Measurements from ENCODE around the gene THTPA.

Gene THTPA

DNA sequence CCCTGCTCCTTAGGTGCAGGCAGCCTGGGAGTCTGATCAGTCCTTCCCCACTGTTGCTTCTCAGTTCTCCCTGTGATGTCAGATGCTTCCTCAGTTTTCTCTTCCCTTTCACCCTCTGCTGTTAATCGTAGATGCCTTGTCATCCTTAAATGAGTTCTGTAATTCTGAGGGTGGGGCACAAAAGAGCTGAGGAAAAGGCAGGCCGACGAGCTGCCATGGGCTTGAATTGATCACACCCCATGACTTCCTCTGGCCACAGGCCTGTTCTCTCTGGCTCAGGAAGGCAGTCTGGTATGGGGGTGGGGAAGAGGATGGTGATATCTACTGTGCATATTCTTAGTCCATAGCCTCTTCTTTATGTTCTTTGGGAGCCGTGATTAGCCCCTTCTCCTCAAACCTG is 16.8 kb downstream of the THTPA start:
- H3K79me1 ChIP-seq (ENCODE audit: low read length) = no peaks in the 10 kb centered on the region
- H3K23ac ChIP-seq (ENCODE audit: low read length) = peak overlapping the region; percentile 7
- H4K8ac ChIP-seq (ENCODE audit: low read depth, low read length) = no peak overlapping the region
- no peak overlapping the region for H3K4ac ChIP-seq (ENCODE audit: low read depth, low read length)
- H3K18ac ChIP-seq (ENCODE audit: low read length) = no peak overlapping the region
- H3K56ac ChIP-seq (ENCODE audit: low read length) = peak overlapping the region; percentile 15
- H3K9ac ChIP-seq (ENCODE audit: low read length) = no peak overlapping the region
- WGBS (ENCODE audit: extremely low coverage, insufficient coverage, low lambda C conversion rate) = no CpG with 5 or more reads among the region's 4 CpGs
- peaks cover 3% of the 10 kb centered on the region for H3K4me1 ChIP-seq (ENCODE audit: control insufficient read depth, low read depth, low read length)
- H3K4me2 ChIP-seq (ENCODE audit: low read length) = no peak overlapping the region
- no peak overlapping the region for H3K27ac ChIP-seq (ENCODE audit: low read depth, low read length)
- H3K27me3 ChIP-seq (ENCODE audit: insufficient read depth, low read length, poor library complexity) = peaks cover 11% of the 10 kb centered on the region
- H3K4me3 ChIP-seq (ENCODE audit: low read length) = no peak overlapping the region
- H2BK15ac ChIP-seq (replicated peaks; ENCODE audit: low read depth) = no peak overlapping the region
- H2BK5ac ChIP-seq (ENCODE audit: low read length) = no peak overlapping the region
- H4K5ac ChIP-seq (ENCODE audit: low read length) = no peak overlapping the region
- no peak overlapping the region for H2AK5ac ChIP-seq (ENCODE audit: low read length)
- H2BK120ac ChIP-seq (ENCODE audit: low read depth, low read length) = no peak overlapping the region
- no peaks in the 10 kb centered on the region for H3K79me2 ChIP-seq (ENCODE audit: control insufficient read depth, insufficient read depth, low read length)
- no peaks in the 10 kb centered on the region for H3K36me3 ChIP-seq (ENCODE audit: control insufficient read depth, insufficient read depth, low read length)
- DNase-seq = no peak

GRCh38 chr14:23573384-23574015 is 17.4 kb downstream of the THTPA start:
- no peak overlapping the region for H3K4me3 ChIP-seq (ENCODE audit: low read length)

DNA sequence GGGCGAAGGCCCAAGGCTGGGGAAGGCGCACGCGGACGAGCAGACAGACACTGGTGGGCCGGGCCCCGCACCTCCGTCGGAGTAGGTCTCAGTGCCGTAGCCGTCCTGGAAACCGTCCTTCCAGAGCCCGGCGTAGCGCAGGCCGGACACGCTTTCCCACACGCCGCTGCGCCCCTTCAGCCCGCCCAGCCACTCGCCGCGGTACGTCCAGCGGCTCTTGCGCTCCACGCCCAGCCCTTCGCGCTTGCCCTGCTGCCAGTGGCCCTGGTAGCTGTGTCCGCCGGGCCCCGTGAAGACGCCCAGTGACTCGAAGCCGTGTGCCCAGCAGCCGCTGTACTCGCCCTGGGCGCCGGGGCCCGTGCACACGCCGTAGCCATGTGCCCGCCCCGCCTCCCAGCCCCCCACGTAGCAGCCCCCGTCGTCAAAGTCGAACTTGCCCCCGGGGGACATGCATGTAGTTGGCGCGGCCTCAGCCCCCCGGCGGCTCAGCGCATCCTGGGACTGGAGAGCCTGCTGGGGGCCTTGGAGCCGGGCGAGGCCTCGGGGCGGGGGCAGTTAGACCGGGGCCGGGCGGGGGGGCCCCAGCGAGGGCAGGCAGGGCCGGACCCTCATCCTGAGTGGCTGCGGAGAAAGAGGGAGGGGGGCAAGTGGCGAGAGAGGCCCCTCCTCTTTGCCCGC is 21.1 kb downstream of the THTPA start:
- no CpG with 5 or more reads among the region's 67 CpGs for WGBS (ENCODE audit: extremely low coverage, insufficient coverage, low lambda C conversion rate)
- Histone ChIP-seq H3K4me3 (ENCODE audit: low read length) (no peak overlapping the region), H3K18ac (ENCODE audit: low read length) (no peak overlapping the region), H3K36me3 (ENCODE audit: control insufficient read depth, insufficient read depth, low read length) (no peaks in the 10 kb centered on the region), H3K56ac (ENCODE audit: low read length) (peak overlapping the region; percentile 76), H2BK5ac (ENCODE audit: low read length) (no peak overlapping the region), H2BK120ac (ENCODE audit: low read depth, low read length) (no peak overlapping the region), H3K4me2 (ENCODE audit: low read length) (peak overlapping the region; percentile 36), H2AK5ac (ENCODE audit: low read length) (no peak overlapping the region), H3K4ac (ENCODE audit: low read depth, low read length) (no peak overlapping the region), H3K79me2 (ENCODE audit: control insufficient read depth, insufficient read depth, low read length) (no peaks in the 10 kb centered on the region), H3K23ac (ENCODE audit: low read length) (no peak overlapping the region), H3K27ac (ENCODE audit: low read depth, low read length) (no peak overlapping the region), H2BK15ac (replicated peaks; ENCODE audit: low read depth) (no peak overlapping the region), H3K27me3 (ENCODE audit: insufficient read depth, low read length, poor library complexity) (peaks cover 11% of the 10 kb centered on the region), H4K5ac (ENCODE audit: low read length) (no peak overlapping the region), H3K79me1 (ENCODE audit: low read length) (no peaks in the 10 kb centered on the region), H3K9ac (ENCODE audit: low read length) (peak overlapping the region; percentile 54), H3K4me1 (ENCODE audit: control insufficient read depth, low read depth, low read length) (no peaks in the 10 kb centered on the region), H4K8ac (ENCODE audit: low read depth, low read length) (no peak overlapping the region)
- DNase-seq = peak; percentile 46

More at GRCh38 chr14:23573384-23574015, 17.4 kb downstream of the THTPA start:
- H2AK5ac ChIP-seq (ENCODE audit: low read length) = no peak overlapping the region
- DNase-seq = no peak
- no peak overlapping the region for H3K23ac ChIP-seq (ENCODE audit: low read length)
- H3K4me2 ChIP-seq (ENCODE audit: low read length) = no peak overlapping the region
- H3K27ac ChIP-seq (ENCODE audit: low read depth, low read length) = no peak overlapping the region
- no peak overlapping the region for H4K8ac ChIP-seq (ENCODE audit: low read depth, low read length)
- no peak overlapping the region for H4K5ac ChIP-seq (ENCODE audit: low read length)
- no peak overlapping the region for H3K4ac ChIP-seq (ENCODE audit: low read depth, low read length)
- H3K18ac ChIP-seq (ENCODE audit: low read length) = no peak overlapping the region
- H3K9ac ChIP-seq (ENCODE audit: low read length) = no peak overlapping the region
- no peak overlapping the region for H2BK5ac ChIP-seq (ENCODE audit: low read length)
- H3K79me1 ChIP-seq (ENCODE audit: low read length) = no peaks in the 10 kb centered on the region
- H3K4me1 ChIP-seq (ENCODE audit: control insufficient read depth, low read depth, low read length) = peaks cover 2% of the 10 kb centered on the region
- H2BK15ac ChIP-seq (replicated peaks; ENCODE audit: low read depth) = no peak overlapping the region
- no peak overlapping the region for H2BK120ac ChIP-seq (ENCODE audit: low read depth, low read length)
- no CpG with 5 or more reads among the region's 5 CpGs for WGBS (ENCODE audit: extremely low coverage, insufficient coverage, low lambda C conversion rate)
- no peak overlapping the region for H3K56ac ChIP-seq (ENCODE audit: low read length)
- H3K27me3 ChIP-seq (ENCODE audit: insufficient read depth, low read length, poor library complexity) = peaks cover 11% of the 10 kb centered on the region
- no peaks in the 10 kb centered on the region for H3K79me2 ChIP-seq (ENCODE audit: control insufficient read depth, insufficient read depth, low read length)
- H3K36me3 ChIP-seq (ENCODE audit: control insufficient read depth, insufficient read depth, low read length) = no peaks in the 10 kb centered on the region

DNA sequence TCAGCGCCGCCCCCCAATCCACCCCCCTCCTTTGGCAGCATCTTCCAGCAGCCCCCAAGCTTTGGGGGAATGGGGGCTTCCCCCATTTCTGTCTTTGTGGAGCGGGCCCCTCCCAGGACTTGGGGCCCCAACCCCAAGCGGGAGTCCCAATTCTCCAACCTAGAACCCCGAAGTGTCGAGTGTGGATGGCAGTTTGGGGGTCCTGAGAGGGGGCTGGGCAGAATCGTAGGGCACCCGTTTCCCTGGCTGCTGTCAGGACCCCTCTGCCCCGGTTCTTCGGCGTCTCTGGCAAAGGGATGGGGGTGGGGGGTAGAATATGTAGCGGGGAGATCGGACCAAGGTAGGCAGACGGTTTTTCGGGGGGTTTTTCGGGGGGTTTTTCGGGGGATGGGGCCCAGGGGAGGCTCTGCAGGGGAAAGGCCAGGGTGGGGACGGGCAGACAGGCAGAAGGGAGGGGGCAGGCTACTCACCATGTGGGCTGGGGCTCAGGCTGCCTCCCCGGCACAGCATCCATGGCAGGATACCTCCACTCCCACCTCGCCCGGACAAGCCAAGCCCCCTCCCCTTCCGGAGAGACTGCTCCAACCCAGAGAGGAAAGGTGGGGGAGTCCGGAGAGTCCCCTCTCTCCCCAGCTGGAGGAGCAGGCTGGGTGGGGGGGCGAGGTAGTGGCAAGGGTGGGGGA is 21.8 kb downstream of the THTPA start:
- Histone ChIP-seq H3K18ac (ENCODE audit: low read length) (no peak overlapping the region), H3K4me1 (ENCODE audit: control insufficient read depth, low read depth, low read length) (no peaks in the 10 kb centered on the region), H3K23ac (ENCODE audit: low read length) (no peak overlapping the region), H2BK15ac (replicated peaks; ENCODE audit: low read depth) (no peak overlapping the region), H2BK5ac (ENCODE audit: low read length) (no peak overlapping the region), H3K4ac (ENCODE audit: low read depth, low read length) (no peak overlapping the region), H3K79me1 (ENCODE audit: low read length) (no peaks in the 10 kb centered on the region), H3K9ac (ENCODE audit: low read length) (no peak overlapping the region), H3K4me3 (ENCODE audit: low read length) (no peak overlapping the region), H3K27ac (ENCODE audit: low read depth, low read length) (no peak overlapping the region), H4K8ac (ENCODE audit: low read depth, low read length) (no peak overlapping the region), H3K56ac (ENCODE audit: low read length) (peak overlapping the region; percentile 7), H3K27me3 (ENCODE audit: insufficient read depth, low read length, poor library complexity) (peaks cover 11% of the 10 kb centered on the region), H4K5ac (ENCODE audit: low read length) (no peak overlapping the region), H3K36me3 (ENCODE audit: control insufficient read depth, insufficient read depth, low read length) (no peaks in the 10 kb centered on the region), H3K79me2 (ENCODE audit: control insufficient read depth, insufficient read depth, low read length) (no peaks in the 10 kb centered on the region), H2AK5ac (ENCODE audit: low read length) (no peak overlapping the region), H2BK120ac (ENCODE audit: low read depth, low read length) (no peak overlapping the region), H3K4me2 (ENCODE audit: low read length) (peak overlapping the region; percentile 48)
- no peak for DNase-seq
- no CpG with 5 or more reads among the region's 24 CpGs for WGBS (ENCODE audit: extremely low coverage, insufficient coverage, low lambda C conversion rate)

- WGBS (ENCODE audit: extremely low coverage, insufficient coverage, low lambda C conversion rate) = no CpG with 5 or more reads among the region's 18 CpGs
- Histone ChIP-seq H3K18ac (ENCODE audit: low read length) (no peak within 1 kb of the TSS), H3K4me1 (ENCODE audit: control insufficient read depth, low read depth, low read length) (no peaks in the 10 kb centered on the region), H2BK15ac (replicated peaks; ENCODE audit: low read depth) (no peak within 1 kb of the TSS), H2BK5ac (ENCODE audit: low read length) (no peak within 1 kb of the TSS), H3K36me3 (ENCODE audit: control insufficient read depth, insufficient read depth, low read length) (no peaks in the 10 kb centered on the region), H3K79me1 (ENCODE audit: low read length) (no peaks in the 10 kb centered on the region), H3K4me3 (ENCODE audit: low read length) (peak within 1 kb of the TSS; percentile 23), H2AK5ac (ENCODE audit: low read length) (no peak within 1 kb of the TSS), H3K9ac (ENCODE audit: low read length) (no peak within 1 kb of the TSS), H3K27ac (ENCODE audit: low read depth, low read length) (no peak within 1 kb of the TSS), H3K23ac (ENCODE audit: low read length) (no peak within 1 kb of the TSS), H3K56ac (ENCODE audit: low read length) (peak within 1 kb of the TSS; percentile 74), H3K27me3 (ENCODE audit: insufficient read depth, low read length, poor library complexity) (peaks cover 11% of the 10 kb centered on the region), H2BK120ac (ENCODE audit: low read depth, low read length) (no peak within 1 kb of the TSS), H4K5ac (ENCODE audit: low read length) (no peak within 1 kb of the TSS), H3K4ac (ENCODE audit: low read depth, low read length) (no peak within 1 kb of the TSS), H4K8ac (ENCODE audit: low read depth, low read length) (no peak within 1 kb of the TSS), H3K79me2 (ENCODE audit: control insufficient read depth, insufficient read depth, low read length) (no peaks in the 10 kb centered on the region), H3K4me2 (ENCODE audit: low read length) (peak within 1 kb of the TSS; percentile 56)
- DNase-seq = no peak
These were observed 22.7 kb downstream of the THTPA start, which contains the start of gene JPH4 for GRCh38 chr14:23578560-23579310. JPH4 (minus strand) TSS chr14:23578790; CDS start chr14:23577453, 1,337 bp downstream.
